Middle frontal gyrus (tissue), 1 donor: ENCODE measurements around the gene SUSD4.
"Not testable (repeated sequence)": the region's sequence is repeated elsewhere in the genome, so short reads cannot be mapped to it uniquely, and the experiment has no call there.

Experiments used
- DNase-seq: peaks from one replicate; pipeline ENCODE4 v3.0.0-alpha.2; 2015; ENCODE audit warnings: low spot score; ENCODE audit errors: extremely low spot score

The SUSD4 gene, protein sequence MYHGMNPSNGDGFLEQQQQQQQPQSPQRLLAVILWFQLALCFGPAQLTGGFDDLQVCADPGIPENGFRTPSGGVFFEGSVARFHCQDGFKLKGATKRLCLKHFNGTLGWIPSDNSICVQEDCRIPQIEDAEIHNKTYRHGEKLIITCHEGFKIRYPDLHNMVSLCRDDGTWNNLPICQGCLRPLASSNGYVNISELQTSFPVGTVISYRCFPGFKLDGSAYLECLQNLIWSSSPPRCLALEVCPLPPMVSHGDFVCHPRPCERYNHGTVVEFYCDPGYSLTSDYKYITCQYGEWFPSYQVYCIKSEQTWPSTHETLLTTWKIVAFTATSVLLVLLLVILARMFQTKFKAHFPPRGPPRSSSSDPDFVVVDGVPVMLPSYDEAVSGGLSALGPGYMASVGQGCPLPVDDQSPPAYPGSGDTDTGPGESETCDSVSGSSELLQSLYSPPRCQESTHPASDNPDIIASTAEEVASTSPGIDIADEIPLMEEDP

DNA sequence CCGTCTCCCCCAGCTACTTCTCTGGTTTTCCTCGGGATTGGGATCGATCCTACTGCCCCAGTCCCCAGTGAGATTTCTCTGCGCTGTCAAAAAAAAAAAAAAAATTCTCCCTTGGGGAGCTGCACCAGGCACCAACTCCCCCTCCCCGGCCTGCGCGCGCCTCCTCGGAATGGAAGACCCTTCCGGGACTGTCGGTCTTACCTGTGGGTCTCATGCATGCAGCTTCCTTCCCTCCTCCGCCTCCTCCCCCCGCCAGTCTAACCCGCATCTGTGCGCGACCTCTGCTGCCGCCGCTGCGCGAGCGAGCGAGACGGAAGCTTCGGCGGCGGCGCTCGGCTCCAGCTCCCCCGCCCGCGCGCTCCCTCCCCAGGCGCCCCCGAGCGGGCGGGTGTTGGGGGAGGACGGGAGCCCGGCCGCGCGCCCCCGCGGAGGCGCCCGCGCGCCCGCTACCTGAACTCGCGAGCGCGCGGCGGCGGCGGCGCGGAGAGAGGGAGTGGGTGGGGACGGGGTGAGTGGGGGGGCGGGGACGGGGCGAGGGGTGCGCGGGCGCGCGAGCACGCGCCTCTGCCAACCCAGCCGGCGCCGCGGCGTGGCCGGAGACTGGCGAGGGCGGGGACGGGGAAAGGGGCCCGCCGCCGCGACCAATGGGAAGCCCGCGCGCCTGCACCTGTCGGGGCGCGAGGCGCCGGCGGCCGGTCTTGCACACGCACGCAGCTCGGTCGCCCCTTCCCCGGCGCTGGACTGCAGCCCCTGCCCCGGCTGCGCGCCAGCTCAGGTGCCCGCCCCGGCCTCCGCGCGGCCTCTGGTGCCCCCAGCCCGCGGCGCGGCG is at the start of gene SUSD4:
TSS of gene SUSD4 (minus strand) at position 321 of the 829 bp plus-strand sequence. CDS start 751 bp downstream, outside the sequence.
- DNase-seq: peak; percentile 38

- DNase-seq: no peak
These were observed 49.2 kb upstream of the SUSD4 start for GRCh38 chr1:223413216-223413615.

DNA sequence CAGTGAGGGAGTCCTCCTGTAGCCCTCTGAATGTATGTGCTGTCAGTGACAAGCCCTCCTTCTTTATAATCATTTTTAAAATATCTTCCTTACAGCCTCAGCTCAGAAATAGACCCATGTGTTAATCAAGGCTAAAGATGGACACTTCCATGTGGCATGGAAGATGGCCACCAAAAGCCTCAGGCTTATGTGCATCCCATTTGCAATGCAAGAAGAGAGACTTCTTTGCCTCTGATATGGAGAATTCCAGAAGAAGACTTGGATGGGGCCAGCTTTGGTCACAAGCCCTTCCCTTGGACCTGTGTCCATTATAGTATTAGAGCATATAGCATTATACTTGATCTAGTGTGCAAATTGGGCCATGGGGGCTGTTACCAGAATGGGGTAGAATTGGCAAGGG is 47.7 kb upstream of the SUSD4 start:
- DNase-seq: no peak

GRCh38 chr1:223411309-223411708 is 47.3 kb upstream of the SUSD4 start:
- DNase-seq: no peak

GRCh38 chr1:223410036-223410435 is 46.1 kb upstream of the SUSD4 start:
- no peak for DNase-seq

DNA sequence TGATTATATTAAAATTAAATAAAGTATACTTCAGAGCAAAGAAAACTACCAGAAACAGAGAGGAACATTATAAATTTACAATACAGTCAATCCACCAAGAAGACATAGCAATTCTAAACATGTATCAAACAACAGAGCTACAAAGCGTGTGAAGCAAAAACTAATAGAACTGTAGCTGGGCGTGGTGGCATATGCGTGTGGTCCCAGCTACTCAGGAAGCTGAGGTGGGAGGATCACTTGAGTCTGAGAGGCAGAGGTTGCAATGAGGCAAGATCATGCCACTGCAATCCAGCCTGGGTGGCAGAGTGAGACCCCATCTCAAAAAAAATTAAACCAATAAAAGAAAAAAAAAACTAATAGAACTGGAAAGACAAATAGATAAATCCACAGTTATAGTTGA is 41.5 kb upstream of the SUSD4 start:
- no peak for DNase-seq

DNA sequence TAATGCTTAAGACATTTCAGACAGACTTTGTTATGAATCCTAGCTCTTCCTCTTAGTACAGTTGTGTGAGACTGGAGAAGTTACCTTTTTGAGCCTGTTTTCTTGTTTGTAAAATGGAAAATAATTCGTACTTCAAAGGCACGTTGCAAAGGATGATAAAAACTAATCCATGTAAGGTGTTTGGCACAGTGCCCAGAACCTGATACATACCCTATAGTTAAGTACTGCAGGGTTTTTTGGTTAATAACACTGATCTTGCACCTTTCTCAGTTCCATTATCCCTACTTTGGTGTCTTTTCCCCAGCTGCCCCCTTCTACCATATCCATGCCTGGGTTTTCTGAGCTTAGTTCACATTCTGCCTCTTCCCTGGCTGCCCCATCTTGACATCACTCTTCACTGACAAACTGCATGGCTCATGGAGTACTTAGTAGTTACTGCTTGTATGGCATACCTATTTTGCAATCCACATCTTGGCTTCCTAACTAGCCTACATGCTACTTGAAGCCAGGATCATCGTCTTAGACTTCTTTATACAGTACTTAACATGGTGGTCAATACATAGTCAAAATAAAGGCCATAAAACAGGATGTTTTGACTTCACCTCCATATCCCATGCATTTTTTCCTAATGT is 39.3 kb upstream of the SUSD4 start:
- no peak for DNase-seq

DNA sequence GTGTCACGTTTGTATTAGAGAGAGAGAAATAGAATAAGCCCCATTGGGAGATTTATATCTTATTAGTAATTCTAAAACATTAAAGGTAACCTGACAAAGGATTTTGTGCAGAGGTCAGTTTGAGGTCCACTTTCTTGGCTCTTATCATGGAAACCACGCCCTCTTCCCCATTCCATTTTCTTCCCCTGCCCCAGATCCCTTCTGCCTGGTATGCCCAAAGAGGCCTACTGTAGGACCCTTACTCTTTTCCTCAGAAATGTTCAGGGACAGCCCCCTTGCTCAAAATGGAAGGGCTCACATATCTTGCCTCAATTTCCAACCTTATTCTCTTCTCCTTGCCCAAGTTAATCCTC is 38.8 kb upstream of the SUSD4 start:
- DNase-seq: no peak

DNA sequence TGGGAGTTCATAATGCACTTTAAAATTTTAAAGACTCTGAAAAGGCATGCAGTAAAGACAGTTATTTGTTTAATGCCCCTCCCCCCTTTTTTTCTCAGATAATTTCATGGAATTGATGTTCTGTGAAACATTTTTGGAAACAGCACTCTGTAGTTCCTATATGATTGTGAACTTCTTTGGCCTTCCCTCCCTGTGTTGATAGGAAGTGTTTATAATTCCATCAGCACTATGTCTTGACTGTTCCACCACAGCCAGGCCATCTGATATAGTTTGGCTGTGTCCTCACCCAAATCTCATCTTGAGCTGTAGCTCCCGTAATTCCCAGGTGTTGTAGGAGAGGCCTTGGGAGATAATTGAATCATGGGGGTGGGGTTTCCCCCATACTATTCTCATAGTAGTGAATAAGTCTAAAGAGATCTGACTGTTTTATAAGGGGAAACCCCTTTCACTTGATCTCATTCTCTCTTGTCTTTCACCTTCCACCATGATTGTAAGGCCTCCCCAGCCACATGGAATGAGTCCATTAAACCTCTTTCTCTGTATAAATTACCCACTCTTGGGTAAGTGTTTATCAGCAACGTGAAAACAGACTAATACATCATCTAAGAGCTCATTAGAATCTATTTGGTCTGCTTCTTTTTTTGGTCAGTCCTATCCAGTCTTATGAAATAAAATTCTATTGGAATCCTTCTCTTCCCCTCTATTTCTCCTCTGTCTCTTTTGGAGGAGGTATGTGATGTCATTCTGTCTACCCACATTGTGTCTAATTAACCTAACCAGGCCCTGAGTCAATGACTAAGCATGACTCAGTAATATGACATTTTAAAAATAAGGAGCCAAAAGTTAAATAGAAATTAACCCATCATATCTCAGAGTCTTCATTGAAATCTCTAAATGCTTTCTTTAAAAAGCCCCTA is 38.2 kb upstream of the SUSD4 start:
- DNase-seq: no peak

DNA sequence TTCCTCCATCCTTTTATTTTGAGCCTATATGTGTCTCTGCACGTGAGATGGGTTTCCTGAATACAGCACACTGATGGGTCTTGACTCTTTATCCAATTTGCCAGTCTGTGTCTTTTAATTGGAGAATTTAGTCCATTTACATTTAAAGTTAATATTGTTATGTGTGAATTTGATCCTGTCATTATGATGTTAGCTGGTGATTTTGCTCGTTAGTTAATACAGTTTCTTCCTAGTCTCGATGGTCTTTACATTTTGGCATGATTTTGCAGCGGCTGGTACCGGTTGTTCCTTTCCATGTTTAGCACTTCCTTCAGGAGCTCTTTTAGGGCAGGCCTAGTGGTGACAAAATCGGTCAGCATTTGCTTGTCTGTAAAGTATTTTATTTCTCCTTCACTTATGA is 35.4 kb upstream of the SUSD4 start:
- not testable (repeated sequence) for DNase-seq

GRCh38 chr1:223394706-223395105 is 30.7 kb upstream of the SUSD4 start:
- no peak for DNase-seq

DNA sequence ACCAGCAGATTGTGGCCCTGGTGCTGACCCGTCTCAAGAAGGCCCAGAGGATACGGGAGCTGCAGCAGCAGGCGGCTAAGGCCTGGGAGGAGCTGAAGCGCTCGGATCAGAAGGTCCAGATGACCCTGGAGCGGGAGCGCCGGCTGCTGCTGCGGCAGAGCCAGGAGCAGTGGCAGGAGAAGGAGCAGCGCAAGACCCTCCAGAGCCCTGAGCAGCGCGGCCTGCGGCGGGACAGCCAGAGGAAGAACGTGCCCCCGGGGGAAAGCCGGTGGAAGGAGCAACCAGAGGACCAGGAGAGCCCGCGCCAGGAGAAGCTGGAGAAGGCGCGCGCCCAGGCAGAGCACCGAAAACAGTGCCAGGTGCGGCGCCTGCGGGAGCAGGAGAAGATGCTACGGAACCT is 30.3 kb upstream of the SUSD4 start:
- no peak for DNase-seq

DNA sequence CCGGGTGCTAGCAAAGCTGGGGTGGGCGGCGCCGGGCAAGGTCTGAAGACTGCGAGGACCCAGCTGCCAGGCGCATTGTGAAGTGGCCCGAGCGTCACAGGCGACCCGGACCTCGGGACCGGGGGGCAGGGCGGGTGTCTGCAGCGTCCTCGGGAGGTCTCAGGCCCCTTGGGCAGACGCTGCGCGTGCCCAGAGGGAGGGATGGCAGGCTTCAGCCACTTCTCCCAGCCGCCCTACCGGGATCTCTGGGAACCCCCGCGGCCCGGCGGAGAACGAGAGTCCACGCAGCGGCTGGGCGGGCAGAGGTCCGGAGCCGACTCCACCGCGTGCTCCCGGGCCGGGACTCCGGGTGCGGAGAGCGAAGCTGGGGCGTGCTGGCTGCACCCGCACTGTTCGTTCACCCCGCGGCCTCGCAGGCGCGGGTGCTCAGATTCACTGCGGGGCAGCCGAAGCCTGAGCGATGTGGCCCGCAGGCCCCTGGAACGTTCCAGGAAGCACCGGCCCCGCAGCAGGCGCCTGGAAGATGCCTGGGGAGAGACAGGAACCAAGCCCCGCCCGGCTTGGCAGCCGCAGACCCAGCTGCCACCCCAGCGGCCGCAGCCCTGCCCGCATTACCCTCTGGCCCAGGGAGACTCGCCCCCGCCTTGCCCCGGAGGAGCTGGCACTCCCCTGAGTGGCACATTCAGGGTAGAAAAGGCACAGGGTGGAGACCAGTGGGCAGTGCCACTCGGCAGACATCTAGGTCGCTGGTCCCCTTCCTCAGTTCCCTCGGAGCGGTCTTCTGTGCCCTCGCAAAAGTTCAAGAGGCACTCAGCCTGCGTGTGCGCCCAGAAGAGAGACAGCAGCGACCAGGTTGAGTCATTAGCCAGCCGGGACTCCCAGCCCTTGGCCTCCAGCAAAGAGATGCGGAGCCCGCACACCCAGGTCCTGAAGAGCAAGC is 29.6 kb upstream of the SUSD4 start, which contains the start of gene CCDC185:
TSS of gene CCDC185 (plus strand) at position 141 of the 940 bp plus-strand sequence. CDS start at position 202, 61 bp downstream.
- DNase-seq: no peak

DNA sequence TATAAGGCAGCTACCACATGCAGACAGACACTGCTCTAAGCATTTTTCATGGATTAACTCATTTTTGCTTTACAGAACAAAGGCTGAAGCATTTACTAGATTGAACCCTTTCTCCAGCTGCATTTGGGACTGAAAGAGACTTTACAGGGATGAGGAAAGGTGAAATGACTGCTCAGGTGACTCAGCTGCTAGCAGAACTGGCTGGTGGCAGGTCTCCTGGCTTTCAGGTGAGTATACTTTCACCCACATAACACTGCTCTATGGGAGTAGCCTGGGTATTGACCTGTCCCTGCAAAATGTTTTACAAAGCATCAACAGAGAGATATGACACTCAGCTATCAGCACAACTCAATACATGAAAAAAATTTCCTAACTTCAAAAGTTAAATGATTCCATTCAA is 26.6 kb upstream of the SUSD4 start:
- no peak for DNase-seq

DNA sequence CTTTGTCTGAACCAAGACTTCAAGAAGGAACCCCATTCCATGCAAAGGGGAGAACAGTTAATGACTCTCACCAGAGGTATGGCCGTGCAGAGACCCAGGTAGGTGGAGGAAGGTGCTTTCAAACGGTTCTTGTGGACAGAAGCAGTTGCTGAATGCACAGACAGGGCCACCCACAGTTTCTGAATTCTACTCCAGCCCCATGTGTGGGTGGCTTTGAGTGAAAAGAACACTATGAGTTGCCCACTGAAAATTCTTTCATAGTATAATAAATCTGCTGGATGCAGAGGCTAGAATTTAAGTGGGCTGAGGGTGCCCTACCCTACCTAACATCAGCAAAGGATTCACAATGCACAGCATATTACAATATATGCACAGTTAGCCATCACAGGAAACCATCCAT is 22.0 kb upstream of the SUSD4 start:
- DNase-seq: no peak

DNA sequence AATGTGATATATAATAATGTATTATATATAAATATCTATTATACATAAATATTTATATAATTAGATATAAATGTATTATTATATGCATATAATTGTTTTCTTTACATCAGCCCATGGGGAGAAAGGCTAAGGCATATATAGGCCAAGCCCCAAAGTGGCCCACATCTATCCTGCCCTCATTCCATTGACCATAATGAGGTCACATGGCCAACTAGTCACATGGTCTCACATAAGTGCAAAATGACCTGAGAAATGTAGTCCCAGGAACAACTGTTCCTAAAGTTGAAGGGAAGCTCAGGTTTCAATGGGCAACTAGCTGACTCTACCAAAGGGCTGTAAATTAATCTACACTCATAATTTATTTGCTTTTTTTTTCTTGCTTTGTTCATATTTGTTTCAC is 14.8 kb upstream of the SUSD4 start:
- DNase-seq: no peak

GRCh38 chr1:223374064-223374610 is 10.2 kb upstream of the SUSD4 start:
- no peak for DNase-seq

- no peak for DNase-seq
These were observed 858 bp upstream of the SUSD4 start for GRCh38 chr1:223364685-223365382.
